ENCODE measurements around the gene MYCN. TPM values are rescaled to one million over a fixed set of nuclear protein-coding genes. Genes with fewer than 3 reads are reported as not detected.
"Not testable (repeated sequence)": the region's sequence is repeated elsewhere in the genome, so short reads cannot be mapped to it uniquely, and the experiment has no call there.

MYCN gene
- total and polyA plus RNA-seq, 2 of the 8 experiments (the other 6 are each of a cell fraction or from before 2014, with no cell fraction given) = 87.8 to 137 TPM

GRCh38 chr2:15929008-15929407 lies 11.3 kb upstream of the MYCN start:
- H3K27me3 ChIP-seq (replicated peaks in 1 of 4; ENCODE audit: control insufficient read depth in 3 of 4, extremely low read depth in 1 of 4, insufficient read depth in 3 of 4, low read length in 3 of 4); H3K23ac ChIP-seq (ENCODE audit: insufficient read length); H3K79me2 ChIP-seq (ENCODE audit: control insufficient read depth in 1 of 2, insufficient read depth in 2 of 2, low read length in 2 of 2); H3K79me1 ChIP-seq (ENCODE audit: low read depth, low read length); H3K36me3 ChIP-seq (ENCODE audit: control insufficient read depth in 2 of 4, insufficient read depth in 4 of 4, low read length in 3 of 4); H4K20me1 ChIP-seq (replicated peaks in 1 of 2; ENCODE audit: control insufficient read depth in 1 of 2, insufficient read depth in 2 of 2, low read length in 2 of 2); H3K18ac ChIP-seq (ENCODE audit: extremely low read depth, low read length); H2BK12ac ChIP-seq (ENCODE audit: low read depth, low read length); H2BK20ac ChIP-seq (ENCODE audit: low read length); H4K5ac ChIP-seq (ENCODE audit: insufficient read length, low read depth, low read length); H3K4me2 ChIP-seq (ENCODE audit: insufficient read depth in 1 of 2, low read depth in 2 of 2, low read length in 2 of 2); H2AFZ ChIP-seq (ENCODE audit: low read length); H3K4me1 ChIP-seq (replicated peaks in 1 of 4; ENCODE audit: control insufficient read depth in 3 of 4, insufficient read depth in 4 of 4, low read length in 3 of 4); H3K4me3 ChIP-seq (ENCODE audit: extremely low read depth in 1 of 4, insufficient read depth in 2 of 4, low read depth in 3 of 4, low read length in 4 of 4); H2BK5ac ChIP-seq (ENCODE audit: low read depth, low read length); H4K91ac ChIP-seq (replicated peaks; ENCODE audit: insufficient read length, low read length); H4K8ac ChIP-seq (ENCODE audit: extremely low read depth, insufficient read depth, low read length); H3K14ac ChIP-seq (ENCODE audit: insufficient read length); H2AK5ac ChIP-seq (ENCODE audit: low read depth, low read length); H3K4ac ChIP-seq (replicated peaks; ENCODE audit: insufficient read length, low read depth, low read length); H2BK15ac ChIP-seq (ENCODE audit: low read length); H3K56ac ChIP-seq (replicated peaks; ENCODE audit: insufficient read length, low read depth, low read length); H2BK120ac ChIP-seq (replicated peaks; ENCODE audit: low read depth, low read length); H3K9ac ChIP-seq (replicated peaks in 1 of 4; ENCODE audit: extremely low read depth in 1 of 4, low read depth in 3 of 4, low read length in 3 of 4); H3K27ac ChIP-seq (ENCODE audit: low read depth, low read length); FAIRE-seq; H3K9me3 ChIP-seq (ENCODE audit: insufficient read depth in 2 of 2, low read depth in 1 of 2, low read length in 1 of 2); H3K23me2 ChIP-seq (ENCODE audit: low read depth, low read length); DNase-seq (ENCODE audit: low read depth in 1 of 2, low spot score in 2 of 2): not testable (repeated sequence)
- ChIA-PET POLR2A (ENCODE audit: partially characterized antibody) (interaction anchor here (2.6 kb wide), 1 partner anchor 11 kb away, joined by 8 read pairs; the partner anchor contains the start of gene MYCN), CTCF (ENCODE audit: partially characterized antibody) (interaction anchor here (0.7 to 1.4 kb wide), 4 partner anchors 10 to 396 kb away, joined by 3 to 4 read pairs (median 3); no protein-coding TSS in a partner anchor)
- 95% methylated on average over 3 of the region's 3 CpGs; no CpG with 5 or more reads in 1 of the 2 experiments for WGBS, 2 experiments (ENCODE audit: extremely low coverage in 1 of 2, insufficient coverage in 1 of 2, insufficient read length in 1 of 2, insufficient replicate concordance in 2 of 2, low coverage in 1 of 2, low lambda C conversion rate in 2 of 2, missing lambda C conversion rate in 1 of 2)
